ENCODE measurements around the gene L1CAM.

Gene L1CAM

DNA sequence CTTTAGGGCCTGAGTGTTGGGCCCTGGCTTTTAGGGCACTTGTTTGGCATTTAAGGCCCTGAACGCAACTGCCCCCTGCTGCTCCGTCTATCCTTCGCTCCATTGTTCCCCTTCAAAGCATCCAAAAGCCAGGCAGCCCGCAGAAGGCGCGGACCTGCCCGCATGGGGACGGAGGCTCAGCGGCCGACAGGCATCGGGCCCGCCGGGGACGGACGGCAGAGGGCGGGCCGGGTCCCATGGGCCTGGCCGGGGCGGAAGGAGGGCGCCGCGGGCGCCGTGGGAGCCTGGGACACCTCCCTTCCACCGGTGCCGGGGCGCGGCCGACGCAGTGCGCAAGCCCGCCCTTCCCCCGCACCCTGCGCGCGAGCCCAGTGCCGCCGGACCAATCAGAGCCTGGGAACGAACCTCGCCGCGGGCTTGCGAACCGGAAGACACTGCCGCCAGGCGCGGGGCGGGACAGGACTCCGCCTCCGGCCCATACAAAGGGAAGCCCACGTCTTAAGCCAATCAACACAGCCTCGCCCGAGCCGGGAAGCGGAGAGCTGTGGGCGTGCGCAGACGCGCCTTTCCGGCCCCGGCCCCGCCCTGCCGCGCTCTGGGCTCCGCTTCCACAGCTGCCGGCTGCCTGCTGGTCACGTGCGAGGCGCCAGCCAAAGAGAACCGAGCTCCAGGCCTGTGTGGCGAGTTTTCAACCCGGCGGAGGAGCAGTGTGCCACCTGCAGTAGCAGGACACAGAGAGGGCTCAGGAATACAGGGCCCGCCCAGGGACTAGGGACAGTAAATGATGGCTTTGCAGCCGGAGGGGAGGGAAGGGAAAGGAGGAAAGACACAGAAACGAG is 42.2 kb upstream of the L1CAM start:
- TF ChIP-seq, protein P1, sequence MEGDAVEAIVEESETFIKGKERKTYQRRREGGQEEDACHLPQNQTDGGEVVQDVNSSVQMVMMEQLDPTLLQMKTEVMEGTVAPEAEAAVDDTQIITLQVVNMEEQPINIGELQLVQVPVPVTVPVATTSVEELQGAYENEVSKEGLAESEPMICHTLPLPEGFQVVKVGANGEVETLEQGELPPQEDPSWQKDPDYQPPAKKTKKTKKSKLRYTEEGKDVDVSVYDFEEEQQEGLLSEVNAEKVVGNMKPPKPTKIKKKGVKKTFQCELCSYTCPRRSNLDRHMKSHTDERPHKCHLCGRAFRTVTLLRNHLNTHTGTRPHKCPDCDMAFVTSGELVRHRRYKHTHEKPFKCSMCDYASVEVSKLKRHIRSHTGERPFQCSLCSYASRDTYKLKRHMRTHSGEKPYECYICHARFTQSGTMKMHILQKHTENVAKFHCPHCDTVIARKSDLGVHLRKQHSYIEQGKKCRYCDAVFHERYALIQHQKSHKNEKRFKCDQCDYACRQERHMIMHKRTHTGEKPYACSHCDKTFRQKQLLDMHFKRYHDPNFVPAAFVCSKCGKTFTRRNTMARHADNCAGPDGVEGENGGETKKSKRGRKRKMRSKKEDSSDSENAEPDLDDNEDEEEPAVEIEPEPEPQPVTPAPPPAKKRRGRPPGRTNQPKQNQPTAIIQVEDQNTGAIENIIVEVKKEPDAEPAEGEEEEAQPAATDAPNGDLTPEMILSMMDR (conservative IDR thresholded peaks at IDR 0.05; ENCODE audit: low read depth) = peak; percentile 21; the same call in 1 of the 2 replicates
- DNase-seq (ENCODE audit: low spot score) = peak; percentile 92
- POLR2A ChIA-PET (ENCODE audit: low non-redundant PET) = interaction anchor here (0.5 to 1.4 kb wide), 4 partner anchors 18 to 133 kb away, joined by 3 to 4 read pairs (median 4); partner anchors contain the start of genes IDH3G and SSR4
- CTCF ChIA-PET = interaction anchor here (0.9 kb wide), 1 partner anchor 19 kb away, joined by 3 read pairs; no protein-coding TSS in a partner anchor
- H3K27ac ChIP-seq = peak overlapping the region; percentile 96

DNA sequence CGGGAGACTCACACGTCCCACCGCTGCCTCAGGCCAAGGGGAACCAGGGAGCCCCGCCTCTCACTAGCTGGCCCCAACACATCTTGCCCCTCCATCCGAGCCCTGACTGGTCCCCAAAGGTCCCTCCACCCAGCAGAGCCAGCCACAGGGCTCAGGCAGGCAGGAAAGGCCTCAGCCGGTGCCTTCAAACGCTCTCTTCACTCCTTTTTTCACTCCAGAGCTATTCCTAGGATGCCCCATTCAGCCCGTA is 41.6 kb upstream of the L1CAM start:
- DNase-seq (ENCODE audit: low spot score) = no peak

DNA sequence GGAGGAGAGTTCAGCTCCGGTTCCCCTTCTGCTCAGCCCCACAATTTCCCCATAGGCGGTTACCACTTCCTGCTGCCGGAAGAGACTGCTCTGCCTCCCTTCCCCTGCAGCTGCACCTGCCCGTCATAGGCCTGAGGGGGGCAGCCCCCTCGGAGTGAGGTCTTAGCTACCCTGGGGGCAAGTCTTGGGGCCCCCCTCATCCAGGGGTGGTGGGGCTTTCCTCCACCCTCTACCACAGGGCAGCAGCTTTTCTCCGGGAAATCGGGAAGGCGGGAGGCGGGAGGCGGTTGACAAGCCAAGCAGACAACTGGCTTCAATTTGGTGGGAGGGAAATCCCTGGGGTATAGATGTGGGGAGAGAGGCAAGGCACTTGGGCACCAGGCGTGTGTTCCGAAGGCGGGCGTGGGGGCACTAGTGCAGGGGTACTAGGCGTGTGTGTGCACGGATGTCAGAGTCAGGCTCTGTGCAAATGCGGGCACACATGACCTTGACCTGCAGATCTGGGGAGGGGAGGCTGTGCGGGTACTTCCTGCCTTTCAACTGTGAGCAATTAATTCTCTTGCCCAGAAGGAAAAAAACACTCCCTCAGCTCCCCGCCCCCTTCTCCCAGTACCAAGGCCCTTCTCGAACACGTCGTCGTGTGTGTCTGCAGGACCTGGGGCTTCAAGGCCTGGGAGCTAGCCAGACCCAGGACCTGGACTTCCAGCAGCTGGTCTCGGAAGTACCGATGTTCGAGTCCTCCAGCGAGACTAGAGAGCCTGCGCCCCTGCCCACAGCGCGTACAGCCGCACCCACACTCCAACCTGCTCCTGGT is 41.1 kb upstream of the L1CAM start:
- peak overlapping the region; percentile 96 for H3K27ac ChIP-seq
- TF ChIP-seq, protein P1 (conservative IDR thresholded peaks at IDR 0.05; ENCODE audit: low read depth) = no peak
- ChIA-PET CTCF (interaction anchor here (0.5 to 0.9 kb wide), 2 partner anchors 11 to 20 kb away, joined by 3 read pairs; no protein-coding TSS in a partner anchor), POLR2A (ENCODE audit: low non-redundant PET) (interaction anchor here (1.4 kb wide), 1 partner anchor 17 kb away, joined by 4 read pairs; no protein-coding TSS in a partner anchor)
- DNase-seq (ENCODE audit: low spot score) = no peak

More for the DNA sequence above, 41.6 kb upstream of the L1CAM start:
- POLR2A ChIA-PET (ENCODE audit: low non-redundant PET) = interaction anchor here (1.4 kb wide), 1 partner anchor 17 kb away, joined by 4 read pairs; no protein-coding TSS in a partner anchor
- TF ChIP-seq, protein P1 (conservative IDR thresholded peaks at IDR 0.05; ENCODE audit: low read depth) = no peak
- H3K27ac ChIP-seq = peak overlapping the region; percentile 96
- CTCF ChIA-PET = interaction anchor here (0.9 kb wide), 1 partner anchor 19 kb away, joined by 3 read pairs; no protein-coding TSS in a partner anchor

DNA sequence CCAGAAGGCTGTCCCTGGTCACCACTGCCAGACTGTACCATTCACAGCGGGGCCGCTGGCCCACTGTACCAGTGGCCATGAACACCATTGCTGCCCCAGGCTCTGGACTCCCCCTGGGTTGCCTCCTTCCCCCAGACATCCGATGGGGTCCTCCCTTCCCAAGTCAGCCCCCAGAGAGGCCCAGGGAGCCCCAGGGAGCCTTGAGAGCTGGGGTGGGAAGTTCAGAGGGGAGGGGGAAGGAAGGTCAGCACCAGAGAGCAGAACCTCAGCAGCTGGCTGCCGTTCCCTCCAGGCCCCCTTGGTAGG is 40.5 kb upstream of the L1CAM start:
- TF ChIP-seq, protein P1 (conservative IDR thresholded peaks at IDR 0.05; ENCODE audit: low read depth) = no peak
- H3K27ac ChIP-seq = peak overlapping the region; percentile 96
- ChIA-PET CTCF (interaction anchor here (0.5 kb wide), 1 partner anchor 12 kb away, joined by 3 read pairs; no protein-coding TSS in a partner anchor), POLR2A (ENCODE audit: low non-redundant PET) (no interaction called here)
- no peak for DNase-seq (ENCODE audit: low spot score)

DNA sequence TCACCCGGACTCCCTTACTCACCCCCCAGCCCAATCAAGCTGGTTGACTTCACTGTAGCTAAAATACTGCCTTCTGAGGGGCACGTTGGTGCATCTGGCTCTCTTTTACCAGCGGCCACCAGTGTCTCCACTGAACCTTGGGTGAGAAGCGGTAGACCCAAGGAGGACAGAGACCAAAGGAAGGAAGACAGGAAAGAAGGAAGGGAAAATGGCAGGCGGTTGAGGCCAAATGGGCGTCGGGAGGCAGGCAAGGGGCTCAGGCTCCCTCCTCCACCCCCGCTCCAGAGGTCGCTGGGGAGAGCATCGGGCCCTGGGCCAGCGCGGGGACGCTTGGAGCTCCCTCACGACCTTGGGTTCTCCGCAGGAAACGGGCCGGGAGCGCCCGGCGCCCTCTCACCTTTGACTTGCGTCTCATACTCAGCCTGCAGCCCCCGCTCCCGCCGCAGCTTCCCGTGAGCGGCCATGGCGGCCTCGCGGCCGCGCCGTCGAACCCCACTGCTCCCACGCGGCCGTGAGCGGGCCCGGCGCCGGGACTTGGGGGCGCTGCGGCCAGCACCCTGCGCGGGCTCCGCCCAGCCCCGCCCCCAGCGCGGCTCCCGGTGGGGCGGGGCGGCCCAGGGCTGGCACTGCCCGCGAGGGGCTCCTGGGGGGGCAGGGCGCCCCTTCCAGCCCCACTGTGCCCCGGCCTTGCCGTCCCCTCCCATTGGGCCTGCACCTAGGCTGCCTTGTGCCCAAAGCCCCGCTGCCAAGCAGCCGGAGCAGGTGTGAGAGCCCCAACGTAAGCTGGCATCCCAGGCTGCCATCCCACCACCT is 40.0 kb upstream of the L1CAM start, which contains the start of gene ARHGAP4:
Gene ARHGAP4, minus strand, starts transcription at position 526 of the 813 bp plus-strand sequence. Its CDS starts 62 bp downstream, at position 464.
- TF ChIP-seq, protein P1 (conservative IDR thresholded peaks at IDR 0.05; ENCODE audit: low read depth) = no peak
- POLR2A ChIA-PET (ENCODE audit: low non-redundant PET) = interaction anchor here (0.6 kb wide), 1 partner anchor 20 kb away, joined by 8 read pairs; no protein-coding TSS in a partner anchor
- CTCF ChIA-PET = interaction anchor here (0.6 to 1.2 kb wide), 2 partner anchors 15 to 19 kb away, joined by 3 read pairs; no protein-coding TSS in a partner anchor
- DNase-seq (ENCODE audit: low spot score) = no peak
- peak within 1 kb of the TSS; percentile 96 for H3K27ac ChIP-seq
